WERI-Rb-1 (cell line): ENCODE measurements around the gene SUN3.

Source experiments
- DNase-seq: peaks from one replicate; pipeline ENCODE4 v3.0.0-alpha.2; 2020
- H3K27ac ChIP-seq: fragments of 250-450 bp; sonication (Bioruptor Pico); 2 replicates; pipeline ENCODE4 v1.5.1; 2020; ENCODE audit warnings: mild to moderate bottlenecking, moderate library complexity
- H3K27me3 ChIP-seq: fragments of 250-450 bp; sonication (Bioruptor Pico); 2 replicates; pipeline ENCODE4 v1.5.1; 2021; ENCODE audit warnings: mild to moderate bottlenecking, low read depth, moderate library complexity; ENCODE audit not compliant: insufficient read depth, severe bottlenecking
- H3K36me3 ChIP-seq: fragments of 250-450 bp; sonication (Bioruptor Pico); 2 replicates; pipeline ENCODE4 v1.5.1; 2020; ENCODE audit warnings: mild to moderate bottlenecking, moderate library complexity
- H3K4me3 ChIP-seq: 2 replicates; pipeline ENCODE4 v1.5.1; 2011; ENCODE audit warnings: low read depth, mild to moderate bottlenecking, control low read depth, low read length
- H3K9me3 ChIP-seq: fragments of 250-450 bp; sonication (Bioruptor Pico); 2 replicates; pipeline ENCODE4 v1.5.1; 2021; ENCODE audit warnings: mild to moderate bottlenecking, moderate library complexity; ENCODE audit not compliant: severe bottlenecking
- TF ChIP-seq, protein P1 (sequence below): IDR thresholded peaks from 2 replicates; pipeline ENCODE4 v1.5.1; 2011; ENCODE audit warnings: low read depth, mild to moderate bottlenecking, control low read depth, inconsistent platforms, low read length

The SUN3 gene

GRCh38 chr7:48028938-48029337, at the start of gene SUN3:
Gene SUN3 (minus strand): TSS chr7:48029107. CDS start chr7:48028938, 169 bp downstream.
- H3K27me3 ChIP-seq: no peaks in the 10 kb centered on the region
- TF ChIP-seq, protein P1, sequence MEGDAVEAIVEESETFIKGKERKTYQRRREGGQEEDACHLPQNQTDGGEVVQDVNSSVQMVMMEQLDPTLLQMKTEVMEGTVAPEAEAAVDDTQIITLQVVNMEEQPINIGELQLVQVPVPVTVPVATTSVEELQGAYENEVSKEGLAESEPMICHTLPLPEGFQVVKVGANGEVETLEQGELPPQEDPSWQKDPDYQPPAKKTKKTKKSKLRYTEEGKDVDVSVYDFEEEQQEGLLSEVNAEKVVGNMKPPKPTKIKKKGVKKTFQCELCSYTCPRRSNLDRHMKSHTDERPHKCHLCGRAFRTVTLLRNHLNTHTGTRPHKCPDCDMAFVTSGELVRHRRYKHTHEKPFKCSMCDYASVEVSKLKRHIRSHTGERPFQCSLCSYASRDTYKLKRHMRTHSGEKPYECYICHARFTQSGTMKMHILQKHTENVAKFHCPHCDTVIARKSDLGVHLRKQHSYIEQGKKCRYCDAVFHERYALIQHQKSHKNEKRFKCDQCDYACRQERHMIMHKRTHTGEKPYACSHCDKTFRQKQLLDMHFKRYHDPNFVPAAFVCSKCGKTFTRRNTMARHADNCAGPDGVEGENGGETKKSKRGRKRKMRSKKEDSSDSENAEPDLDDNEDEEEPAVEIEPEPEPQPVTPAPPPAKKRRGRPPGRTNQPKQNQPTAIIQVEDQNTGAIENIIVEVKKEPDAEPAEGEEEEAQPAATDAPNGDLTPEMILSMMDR: no peak
- no peak for DNase-seq
- H3K4me3 ChIP-seq: no peak within 1 kb of the TSS
- H3K27ac ChIP-seq: no peak within 1 kb of the TSS
- no peaks in the 10 kb centered on the region for H3K9me3 ChIP-seq
- no peaks in the 10 kb centered on the region for H3K36me3 ChIP-seq

GRCh38 chr7:48078470-48078869, 49.6 kb upstream of the SUN3 start:
- DNase-seq: no peak
- TF ChIP-seq, protein P1: no peak
- no peaks in the 10 kb centered on the region for H3K27me3 ChIP-seq
- no peaks in the 10 kb centered on the region for H3K36me3 ChIP-seq
- H3K27ac ChIP-seq: no peak overlapping the region
- H3K9me3 ChIP-seq: peaks cover 3% of the 10 kb centered on the region
- no peak overlapping the region for H3K4me3 ChIP-seq

- H3K9me3 ChIP-seq: peaks cover 3% of the 10 kb centered on the region
- no peaks in the 10 kb centered on the region for H3K36me3 ChIP-seq
- H3K27ac ChIP-seq: no peak overlapping the region
- DNase-seq: no peak
- H3K4me3 ChIP-seq: no peak overlapping the region
- TF ChIP-seq, protein P1: no peak
- H3K27me3 ChIP-seq: no peaks in the 10 kb centered on the region
Measured at GRCh38 chr7:48077423-48077822, 48.5 kb upstream of the SUN3 start.

DNA sequence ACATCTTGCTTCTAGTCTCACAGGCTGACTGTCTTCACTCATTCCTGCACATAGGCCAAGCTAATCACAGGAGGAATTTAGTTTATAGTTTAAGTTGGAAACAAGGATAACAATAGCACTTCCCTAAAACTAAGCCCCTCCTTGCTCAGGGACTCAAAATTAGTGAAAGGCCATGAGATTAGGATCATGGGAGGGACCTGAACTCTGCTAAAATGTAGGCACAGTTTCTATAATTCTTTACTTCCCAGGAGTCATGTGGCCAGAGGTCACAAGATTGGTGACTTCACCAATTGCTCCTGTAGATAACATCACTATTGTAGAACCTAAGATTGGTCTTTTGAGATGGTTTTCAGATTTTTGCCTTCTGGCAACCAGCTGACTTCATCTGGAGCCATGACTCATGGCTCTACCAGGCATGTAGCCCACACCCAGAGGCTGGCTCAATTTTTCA, 45.3 kb upstream of the SUN3 start:
- no peak overlapping the region for H3K27ac ChIP-seq
- H3K27me3 ChIP-seq: no peaks in the 10 kb centered on the region
- no peaks in the 10 kb centered on the region for H3K36me3 ChIP-seq
- H3K4me3 ChIP-seq: no peak overlapping the region
- DNase-seq: no peak
- TF ChIP-seq, protein P1: no peak
- H3K9me3 ChIP-seq: peaks cover 3% of the 10 kb centered on the region

GRCh38 chr7:48067475-48067874, 38.6 kb upstream of the SUN3 start:
- no peak for DNase-seq
- TF ChIP-seq, protein P1: no peak
- Histone ChIP-seq H3K27ac (no peak overlapping the region), H3K36me3 (no peaks in the 10 kb centered on the region), H3K4me3 (no peak overlapping the region), H3K27me3 (no peaks in the 10 kb centered on the region), H3K9me3 (peaks cover 3% of the 10 kb centered on the region)

DNA sequence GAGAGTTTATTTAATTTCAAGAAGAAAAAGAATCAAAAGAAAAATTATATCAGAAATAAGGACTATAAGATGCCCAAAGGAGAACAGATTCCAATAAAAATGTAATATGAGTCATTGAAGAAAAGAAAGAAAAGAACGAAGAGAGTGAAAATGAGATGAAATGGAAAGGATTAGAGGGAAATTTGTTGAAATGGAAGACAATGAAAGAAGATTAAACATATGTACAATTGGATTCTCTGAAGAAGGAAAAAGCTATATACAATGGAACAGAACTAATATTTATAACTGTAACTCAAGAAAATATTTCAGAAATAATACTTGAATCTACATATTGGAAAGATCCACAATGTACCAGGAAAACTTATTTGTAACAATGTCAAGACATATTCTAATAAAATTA, 35.1 kb upstream of the SUN3 start:
- H3K36me3 ChIP-seq: no peaks in the 10 kb centered on the region
- no peak overlapping the region for H3K27ac ChIP-seq
- no peaks in the 10 kb centered on the region for H3K9me3 ChIP-seq
- no peaks in the 10 kb centered on the region for H3K27me3 ChIP-seq
- DNase-seq: no peak
- TF ChIP-seq, protein P1: no peak
- no peak overlapping the region for H3K4me3 ChIP-seq
